Kidney tubule cell (primary cell): Measurements from ENCODE around the gene ABAT.
"Not testable (repeated sequence)": the region's sequence is repeated elsewhere in the genome, so short reads cannot be mapped to it uniquely, and the experiment has no call there.

Experiments used
- DNase-seq: peaks from one replicate; pipeline ENCODE4 v3.0.0-alpha.2; 2018; ENCODE audit warnings: low spot score

The ABAT gene

DNA sequence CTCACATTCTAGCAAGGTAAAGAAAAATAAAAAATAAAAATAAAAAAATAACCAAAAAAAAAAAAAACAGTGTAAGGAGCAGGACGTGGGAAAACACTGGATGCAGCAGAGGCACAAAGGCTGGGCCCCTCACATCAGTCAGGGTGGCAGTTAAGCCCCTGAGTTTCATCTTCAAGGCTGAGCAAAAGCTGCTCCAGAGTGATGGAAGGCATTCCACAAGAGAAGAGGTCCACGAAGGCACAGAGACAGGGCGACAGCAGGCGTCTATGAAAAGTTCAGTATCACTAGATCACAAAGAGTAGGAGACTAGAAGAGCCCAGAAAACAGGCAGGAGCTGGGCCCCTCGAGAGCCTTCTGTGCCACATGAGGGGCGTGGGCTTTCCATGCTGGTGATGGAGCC, 111.0 kb downstream of the ABAT start:
- no peak for DNase-seq

DNA sequence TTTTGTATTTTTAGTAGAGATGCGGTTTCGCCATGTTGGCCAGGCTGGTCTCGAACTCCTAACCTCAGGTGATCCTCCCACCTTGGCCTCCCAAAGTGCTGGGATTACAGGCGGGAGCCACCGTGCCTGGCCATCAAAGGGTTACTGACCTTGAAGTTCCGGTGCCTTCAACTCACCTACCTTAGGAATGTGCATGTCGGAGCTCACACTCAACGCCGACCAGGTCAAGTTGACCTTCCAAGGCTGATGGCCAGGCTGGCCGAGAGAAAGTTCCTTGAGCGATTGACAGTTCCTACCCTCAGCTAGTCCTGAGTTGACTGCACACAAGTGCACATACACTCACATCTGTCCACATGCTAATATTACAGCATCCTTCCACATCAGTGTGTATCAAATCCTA, 111.9 kb downstream of the ABAT start:
- not testable (repeated sequence) for DNase-seq

DNA sequence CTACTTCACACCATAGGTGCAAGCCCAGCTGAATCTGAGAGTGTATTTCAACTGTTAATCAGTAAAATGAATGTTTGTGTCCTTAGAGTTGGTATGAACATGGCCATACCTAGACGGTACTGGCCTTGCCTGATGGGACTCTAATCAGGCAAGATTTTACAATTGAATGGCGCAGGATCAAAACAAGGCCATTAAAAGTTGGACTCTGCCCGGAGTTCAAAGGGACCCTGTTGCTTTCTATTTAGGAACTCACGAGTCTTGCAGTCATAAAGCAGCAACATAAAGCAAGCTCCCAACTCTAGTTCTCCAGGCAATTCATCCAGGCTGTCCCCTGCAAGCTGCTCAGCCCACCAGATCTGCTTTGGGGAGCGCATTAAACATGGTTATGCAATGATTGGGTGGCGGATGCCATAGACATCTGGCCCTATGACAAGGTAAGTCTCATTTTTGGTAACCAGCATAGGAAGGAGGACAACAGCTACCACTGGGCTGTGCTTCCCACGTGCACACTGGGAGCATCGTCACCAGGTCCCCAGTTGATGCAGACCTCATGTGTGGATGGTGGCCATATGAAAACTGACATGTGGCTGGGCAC, 114.3 kb downstream of the ABAT start:
- DNase-seq, result no peak

DNA sequence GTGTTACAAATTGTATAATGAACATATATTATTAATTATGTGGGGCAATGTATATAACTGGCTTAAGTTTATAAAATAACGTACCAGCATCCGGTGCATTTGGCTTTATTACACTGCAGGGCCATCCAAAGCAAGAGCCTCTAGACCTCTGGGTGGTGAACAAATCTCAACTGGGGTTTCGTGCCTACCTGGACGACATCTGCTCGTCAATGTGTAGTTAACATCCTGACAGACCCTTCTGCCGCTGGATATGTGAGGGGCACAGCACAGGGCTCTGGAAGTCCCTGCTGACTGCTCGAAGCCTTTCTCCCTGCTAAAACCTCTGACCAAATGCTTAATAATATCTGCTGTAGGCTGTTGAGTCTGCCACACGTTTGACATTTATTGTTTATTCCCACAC, 120.7 kb downstream of the ABAT start:
- DNase-seq, result peak; percentile 43

DNA sequence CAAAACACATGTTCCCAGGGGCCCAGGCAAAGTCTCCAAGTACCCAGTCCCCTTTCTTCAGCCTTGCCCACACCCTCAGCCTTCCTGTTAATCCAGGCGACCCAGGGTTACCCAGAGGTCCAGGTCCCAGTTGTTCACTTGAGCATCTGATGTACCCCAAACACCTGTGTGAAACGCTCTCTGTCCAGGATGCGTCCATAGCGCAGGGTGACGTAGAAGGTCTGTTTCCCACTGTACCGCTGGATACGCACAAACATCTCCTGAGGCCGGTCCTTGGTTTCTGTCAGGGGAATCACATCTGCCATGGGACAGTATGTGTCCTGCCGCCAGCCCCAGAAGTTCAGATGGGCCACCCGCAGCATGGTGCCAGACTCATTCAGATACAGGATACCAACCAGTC, 121.4 kb downstream of the ABAT start:
- no peak for DNase-seq

DNA sequence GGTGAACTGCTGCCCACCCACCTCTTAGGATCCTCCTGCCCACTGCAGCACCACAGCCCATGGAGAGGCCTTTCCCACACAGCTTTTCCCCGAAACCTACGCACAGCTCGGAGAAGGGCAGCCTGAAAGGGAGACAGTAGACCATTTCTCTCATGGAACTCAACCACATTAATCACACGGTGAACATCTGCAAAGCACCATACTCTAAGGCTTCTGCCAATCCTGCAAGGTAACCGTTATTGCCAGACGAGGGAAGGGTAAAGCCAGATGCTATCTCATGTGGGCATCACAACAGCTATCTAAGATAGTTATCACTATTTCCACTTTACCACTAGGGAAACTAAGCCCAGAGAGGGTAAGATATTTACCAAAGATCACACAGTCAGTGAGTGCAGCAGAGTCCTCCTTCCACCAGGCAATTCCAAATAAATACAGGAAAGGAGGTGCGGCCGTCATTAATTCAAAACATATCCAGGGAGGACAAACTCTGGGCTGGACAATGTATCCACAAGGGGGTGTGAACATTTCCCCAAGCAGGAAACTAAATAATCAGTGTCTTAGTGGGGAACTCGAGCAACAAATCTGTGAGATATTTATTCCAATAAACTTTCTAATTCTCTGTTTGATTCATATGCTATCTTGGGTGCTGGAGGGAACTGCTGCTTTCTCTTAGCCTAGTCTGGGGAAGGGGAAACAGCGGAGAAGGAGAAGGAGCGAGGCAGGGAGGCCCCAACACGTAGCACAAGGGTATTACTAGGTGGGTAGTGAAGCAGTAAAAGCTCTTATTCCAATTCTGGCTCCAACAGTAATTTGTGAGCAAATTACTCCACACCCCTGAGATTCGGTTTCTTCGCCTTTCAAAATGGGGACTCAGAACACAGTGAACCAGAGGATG, 122.3 kb downstream of the ABAT start:
- no peak for DNase-seq

DNA sequence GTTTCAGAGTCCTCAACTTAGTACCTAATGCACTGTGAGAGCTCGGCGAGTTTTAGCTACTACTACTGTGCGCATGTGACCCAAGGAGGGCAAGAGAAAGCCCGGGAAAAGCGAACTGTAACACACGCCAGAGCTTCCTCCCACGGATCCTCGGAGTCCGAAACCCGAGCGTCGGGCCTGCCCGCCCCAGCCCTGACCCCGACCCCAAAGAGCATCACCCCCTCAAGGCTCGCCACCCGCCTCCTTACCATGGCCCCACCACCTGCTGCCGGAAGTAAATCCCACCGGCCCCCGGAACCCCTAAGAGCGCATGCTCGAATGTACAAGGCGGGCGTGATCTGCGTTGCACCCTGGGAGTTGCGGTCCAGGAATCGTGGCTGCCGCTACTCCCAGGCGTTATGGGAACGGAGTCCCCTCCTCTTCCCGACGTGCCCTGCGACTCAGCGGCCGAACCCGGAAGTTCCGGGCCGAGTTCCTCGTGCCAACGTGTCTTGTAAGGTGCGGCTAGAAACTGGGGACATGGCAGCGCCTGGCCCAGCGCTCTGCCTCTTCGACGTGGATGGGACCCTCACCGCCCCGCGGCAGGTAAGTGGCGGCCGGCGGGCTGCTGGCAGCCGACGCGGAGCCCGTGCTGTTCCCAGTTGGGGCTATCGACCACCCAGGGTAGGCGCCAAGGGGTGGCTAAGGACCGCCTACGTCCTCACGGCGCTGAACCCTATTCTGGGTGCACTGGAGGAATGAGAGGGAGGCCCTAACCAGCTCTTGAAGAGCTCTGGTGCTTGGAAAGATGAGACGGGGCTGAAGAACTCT, 123.2 kb downstream of the ABAT start, which contains the start of the genes PMM2 and TMEM186:
PMM2 (plus strand) TSS at position 476 of the 810 bp plus-strand sequence; CDS start at position 520, 44 bp downstream.
TMEM186 (minus strand) TSS at position 276 of the 810 bp plus-strand sequence; CDS start at position 251, 25 bp downstream.
- peak; percentile 97 for DNase-seq

DNA sequence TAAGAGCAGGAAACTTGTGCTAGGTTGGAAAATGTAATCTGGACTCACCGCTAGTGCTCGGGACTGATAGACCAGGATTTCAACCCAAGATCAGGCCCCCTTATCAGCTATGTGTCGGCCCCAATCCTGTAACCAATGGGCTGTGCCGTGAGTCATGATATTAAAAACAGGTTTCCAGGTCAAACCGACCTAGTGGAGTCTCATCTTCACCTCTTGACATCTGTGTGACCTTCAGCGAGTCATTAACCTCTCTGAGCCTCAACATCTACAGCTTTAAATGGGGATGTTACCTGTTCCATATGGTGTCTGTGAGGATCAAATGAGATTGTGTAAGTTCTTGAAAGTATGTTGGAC, 123.7 kb downstream of the ABAT start:
- peak; percentile 48 for DNase-seq

DNA sequence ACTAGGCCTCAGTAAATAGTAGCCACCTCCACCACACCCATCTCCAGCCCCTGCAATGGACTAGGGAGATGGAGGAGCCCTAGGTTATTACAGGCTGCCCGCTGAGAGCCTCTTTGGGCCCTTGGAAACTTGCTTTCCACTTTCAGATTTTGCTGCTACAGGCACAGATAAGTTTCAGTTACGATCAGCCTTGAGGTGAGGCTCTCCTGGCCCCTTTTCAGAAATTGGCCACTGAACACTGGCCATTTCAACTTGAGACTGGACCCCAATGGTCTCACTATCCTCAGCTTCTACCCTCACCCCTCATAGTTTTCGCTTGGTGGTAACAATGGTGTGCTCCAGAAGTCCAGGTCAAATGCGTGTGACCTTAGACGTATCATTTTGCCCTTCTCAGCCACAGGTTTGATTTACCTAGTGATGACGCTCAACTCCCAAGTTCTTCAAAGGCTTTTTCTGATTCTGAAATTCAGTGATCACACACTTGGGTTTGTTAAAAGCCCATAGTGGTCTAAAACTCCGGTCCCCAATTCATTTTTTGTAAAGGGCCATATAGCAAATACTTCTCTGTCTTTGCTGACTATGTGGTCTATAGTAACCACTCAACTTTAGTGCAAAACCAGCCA, 124.2 kb downstream of the ABAT start:
- no peak for DNase-seq

DNA sequence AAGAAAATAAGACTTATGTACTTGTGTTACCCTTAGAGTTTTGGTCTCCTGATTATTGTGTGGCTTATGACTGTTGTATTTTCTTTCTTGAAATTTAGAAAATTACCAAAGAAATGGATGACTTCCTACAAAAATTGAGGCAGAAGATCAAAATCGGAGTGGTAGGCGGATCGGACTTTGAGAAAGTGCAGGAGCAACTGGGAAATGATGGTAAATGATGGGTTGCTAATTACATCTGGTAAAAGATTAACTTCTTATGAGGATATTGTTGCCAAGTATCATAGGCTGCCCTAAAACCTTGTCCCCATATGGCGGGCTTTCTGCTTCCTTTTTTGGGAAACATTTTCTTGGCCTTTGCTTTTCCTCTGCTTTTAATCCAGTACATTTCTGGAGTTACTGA, 127.3 kb downstream of the ABAT start:
- no peak for DNase-seq

DNA sequence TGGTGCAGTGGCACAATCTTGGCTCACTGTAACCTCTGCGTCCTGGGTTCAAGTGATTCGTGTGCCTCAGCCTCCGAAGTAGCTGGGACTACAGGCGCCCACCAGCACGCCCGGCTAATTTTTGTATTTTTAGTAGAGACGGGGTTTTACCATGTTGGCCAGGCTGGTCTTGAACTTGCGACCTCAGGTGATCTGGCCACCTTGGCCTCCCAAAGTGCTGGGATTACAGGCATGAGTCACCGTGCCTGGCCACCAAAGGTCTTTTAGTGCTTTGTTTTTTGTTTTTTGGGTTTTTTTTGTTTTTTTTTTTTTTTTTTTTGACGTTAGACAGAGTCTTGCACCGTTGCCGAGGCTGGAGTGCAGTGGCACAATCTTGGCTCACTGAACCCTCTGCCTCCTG, 129.3 kb downstream of the ABAT start:
- not testable (repeated sequence) for DNase-seq

DNA sequence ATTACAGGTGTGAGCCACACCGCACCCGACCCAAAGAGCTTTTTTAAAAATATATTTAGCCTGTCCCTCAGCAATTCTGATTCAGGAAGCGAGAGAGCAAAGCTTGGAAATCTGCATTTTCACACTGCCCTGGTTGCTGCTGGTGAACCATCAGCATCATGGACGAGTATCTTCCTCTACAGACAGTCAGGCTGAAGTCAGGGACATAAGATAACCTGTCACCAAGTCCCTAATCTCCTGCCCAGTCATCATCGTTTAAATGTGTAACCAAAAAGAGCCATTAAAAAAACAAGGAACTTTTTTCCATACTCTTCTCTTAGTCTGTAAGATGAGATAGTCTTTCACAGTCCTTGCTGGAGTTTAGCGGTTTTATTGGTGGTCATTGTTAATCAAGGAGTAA, 129.9 kb downstream of the ABAT start:
- DNase-seq, result no peak

DNA sequence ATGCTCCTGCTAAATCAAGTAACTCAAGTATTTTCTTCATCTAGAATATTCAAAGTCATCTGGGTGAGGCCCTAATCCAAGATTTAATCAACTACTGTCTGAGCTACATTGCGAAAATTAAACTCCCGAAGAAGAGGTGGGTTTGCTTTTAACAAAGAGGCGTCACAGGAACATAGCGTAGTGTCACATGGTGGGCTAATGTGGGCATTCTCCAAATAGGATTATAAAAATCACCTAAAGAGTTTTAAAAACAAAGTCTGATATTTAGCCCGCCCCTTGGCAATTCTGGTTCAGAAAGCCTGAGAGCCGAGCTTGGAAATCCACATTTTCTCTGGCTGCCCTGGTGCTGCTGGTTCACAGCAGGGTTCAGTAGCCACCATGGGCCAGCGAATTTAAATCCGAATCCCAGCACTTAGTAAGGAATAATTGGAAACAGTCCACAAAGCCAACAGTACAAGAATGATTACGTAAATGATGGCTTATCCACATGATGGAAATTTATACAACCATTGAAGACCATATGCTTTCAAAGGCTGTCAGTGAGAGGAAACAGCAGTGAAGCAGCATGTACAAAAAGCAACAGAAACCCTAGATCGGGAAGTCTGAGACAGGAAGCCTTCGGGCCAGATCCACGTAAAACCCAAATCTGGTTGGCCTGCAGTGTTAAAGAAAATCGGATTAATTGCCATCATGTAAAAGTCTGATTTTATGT, 132.0 kb downstream of the ABAT start:
- no peak for DNase-seq

DNA sequence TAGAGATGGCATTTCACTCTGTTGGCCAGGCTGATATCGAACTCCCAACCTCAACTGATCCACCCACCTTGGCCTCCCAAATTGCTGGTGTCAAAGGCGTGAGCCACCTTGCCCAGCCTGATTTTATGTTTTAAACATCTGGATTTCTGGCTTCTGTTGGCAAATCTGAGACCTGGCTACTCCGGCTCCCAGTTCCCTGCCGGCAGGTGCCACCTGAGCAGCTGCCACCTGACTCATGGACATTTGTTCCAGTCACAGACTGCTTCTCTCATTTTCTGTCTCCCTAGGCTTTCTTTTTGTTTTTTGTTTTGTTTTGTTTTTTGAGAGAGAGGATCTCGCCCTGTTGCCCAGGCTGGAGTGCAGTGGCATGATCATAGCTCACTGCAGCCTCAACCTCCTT, 132.8 kb downstream of the ABAT start:
- no peak for DNase-seq

DNA sequence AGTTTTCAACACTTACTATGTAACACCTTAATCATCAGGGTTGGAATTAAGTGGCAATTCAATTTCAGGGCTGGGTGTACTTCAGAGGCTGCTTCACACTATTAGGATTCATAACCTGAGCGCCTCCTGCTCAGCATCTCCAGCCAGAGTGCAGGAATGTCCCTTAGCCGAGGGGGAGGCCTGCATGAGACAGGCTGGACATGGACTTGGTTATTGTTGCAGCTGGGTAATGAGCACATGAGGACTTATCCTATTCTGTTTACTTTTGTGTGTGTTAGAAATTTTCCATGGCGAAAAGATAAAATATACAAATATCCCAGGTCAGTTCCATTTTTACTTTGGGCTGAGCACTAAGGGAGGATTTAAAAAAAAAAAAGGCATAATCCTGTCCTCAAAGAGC, 133.6 kb downstream of the ABAT start:
- no peak for DNase-seq

DNA sequence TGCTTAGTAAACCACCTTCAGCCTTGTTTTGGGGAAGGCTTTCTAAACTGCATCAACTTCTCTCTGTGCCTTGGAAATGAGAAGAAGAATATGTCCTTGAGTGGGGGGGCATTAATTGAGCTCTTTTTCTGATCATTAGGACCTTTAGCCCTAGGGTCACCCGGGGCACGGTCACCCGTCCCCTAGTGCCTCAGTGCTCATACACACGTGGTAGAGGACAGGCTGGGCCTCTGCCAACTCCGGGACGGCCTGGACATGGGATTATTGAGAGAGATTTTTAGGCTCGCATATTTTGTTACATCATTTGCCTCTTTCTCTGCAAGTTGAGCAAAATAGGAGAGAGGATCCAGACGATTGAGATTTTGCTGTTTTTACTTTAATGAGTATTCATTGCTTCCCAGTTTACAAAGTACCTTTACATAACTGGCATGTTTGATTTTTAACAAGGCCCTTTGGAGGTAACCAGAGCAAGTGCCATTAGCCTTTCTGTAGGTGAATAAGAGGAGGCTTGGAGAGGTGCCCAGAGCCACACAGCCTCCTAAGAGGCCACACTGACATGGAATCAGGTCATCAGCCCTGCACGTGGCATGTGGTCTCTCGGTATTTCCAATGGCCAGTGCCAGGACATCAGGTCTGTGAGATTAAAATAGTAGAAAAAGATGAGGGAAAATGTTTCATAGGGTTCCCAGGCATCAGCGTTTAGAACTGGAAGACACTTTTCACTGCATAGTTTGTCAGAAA, 134.4 kb downstream of the ABAT start:
- DNase-seq, result no peak

DNA sequence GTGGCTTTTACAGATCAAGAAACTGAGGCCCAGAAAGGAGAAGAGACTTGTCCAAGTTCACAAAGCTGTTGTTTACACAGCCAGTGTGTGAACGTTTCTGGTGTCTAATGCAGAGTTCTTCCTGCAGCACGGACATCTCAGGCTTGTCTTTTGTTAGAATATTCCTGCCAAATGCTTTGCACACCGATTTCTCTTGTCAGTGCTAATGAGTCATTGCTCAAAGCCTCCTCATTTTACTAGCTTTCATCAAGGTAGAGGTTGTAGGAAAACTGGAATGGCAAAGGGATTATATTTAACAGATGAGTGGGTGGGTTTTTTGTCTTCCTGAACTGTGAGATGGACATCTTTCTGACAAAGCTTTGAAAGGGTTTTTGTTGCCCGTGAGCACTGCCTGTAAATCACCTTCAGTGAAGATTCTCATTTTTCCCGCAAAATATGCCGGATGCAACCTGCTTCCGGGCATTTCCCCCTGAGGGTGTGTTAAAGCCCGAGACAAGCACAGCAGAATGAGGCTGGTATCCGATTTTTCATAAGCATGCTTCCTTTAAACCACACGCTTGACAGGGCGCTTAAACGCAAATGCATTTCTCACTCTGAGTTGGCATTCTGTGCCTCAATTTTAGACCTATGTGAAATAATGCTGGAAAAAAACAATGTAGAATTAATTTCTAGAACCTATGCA, 137.9 kb downstream of the ABAT start:
- DNase-seq, result no peak

DNA sequence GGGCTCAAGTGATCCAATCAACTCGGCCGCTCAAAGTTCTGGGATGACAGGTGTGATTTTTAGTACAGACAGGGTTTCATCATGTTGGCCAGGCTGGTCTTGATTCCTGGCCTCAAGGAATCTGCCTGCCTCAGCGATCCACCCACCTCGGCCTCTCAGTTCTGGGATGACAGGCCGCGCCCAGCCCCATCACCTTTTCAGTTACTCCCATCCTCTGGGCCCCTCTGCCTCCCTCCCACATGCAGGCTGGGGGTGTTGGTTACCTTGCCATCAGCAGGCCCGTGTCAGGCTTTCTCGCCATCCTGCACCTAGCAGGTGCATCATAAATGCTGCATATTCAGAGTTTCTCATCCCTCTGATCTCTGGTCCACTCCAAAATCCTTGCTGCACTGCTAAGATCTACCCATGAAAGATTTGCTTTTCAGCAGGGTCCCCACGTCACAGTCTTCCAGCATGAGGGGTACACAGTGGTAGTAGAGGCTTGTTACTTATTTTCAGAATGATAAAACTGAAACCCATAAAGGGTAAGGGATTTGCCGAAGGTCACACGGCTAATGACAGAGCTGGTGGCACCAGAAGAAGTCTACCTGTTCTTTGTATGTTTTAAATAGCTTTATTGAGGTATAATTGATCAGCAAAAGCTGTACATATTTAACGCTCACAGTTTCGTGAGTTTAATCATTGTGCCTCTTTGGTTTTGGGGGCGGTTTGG, 139.8 kb downstream of the ABAT start:
- no peak for DNase-seq

DNA sequence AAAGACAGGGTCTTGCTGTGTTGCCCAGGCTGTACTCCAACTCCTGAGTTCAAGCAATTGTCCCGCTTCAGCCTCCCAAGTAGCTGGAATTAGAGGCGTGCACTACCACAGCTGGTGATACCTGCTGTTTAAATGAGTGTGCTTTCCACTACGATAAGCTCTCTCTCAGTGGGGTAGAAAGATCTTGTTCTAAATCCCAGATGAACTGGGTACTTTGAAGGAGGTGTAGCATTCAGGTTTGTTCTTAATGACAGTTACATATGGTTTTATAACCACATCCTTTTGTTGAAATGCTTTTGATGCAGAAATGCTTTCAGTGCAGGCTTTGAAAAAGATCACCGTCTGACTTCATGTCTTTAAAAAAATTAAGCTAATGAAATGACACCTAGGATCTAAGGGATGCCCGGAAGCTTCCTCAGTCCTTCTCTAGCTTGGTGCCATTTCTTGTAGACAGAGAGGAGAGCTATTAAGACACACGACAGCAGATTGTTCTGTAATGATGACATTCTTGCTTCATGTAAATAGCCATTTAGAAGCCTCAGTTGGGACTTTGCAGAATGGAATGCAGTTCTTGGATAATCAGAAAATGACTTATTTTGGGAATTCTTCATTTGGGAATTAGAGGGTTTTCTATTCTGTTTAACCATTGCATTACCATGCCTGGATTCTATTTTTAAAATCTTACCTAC, 142.7 kb downstream of the ABAT start:
- no peak for DNase-seq
